Measurements from ENCODE around the gene C1orf141.
A peak's percentile ranks its signal among the peaks of the same experiment; 100 is the strongest.
"Not testable (repeated sequence)": the region's sequence is repeated elsewhere in the genome, so short reads cannot be mapped to it uniquely, and the experiment has no call there.

Gene C1orf141

DNA sequence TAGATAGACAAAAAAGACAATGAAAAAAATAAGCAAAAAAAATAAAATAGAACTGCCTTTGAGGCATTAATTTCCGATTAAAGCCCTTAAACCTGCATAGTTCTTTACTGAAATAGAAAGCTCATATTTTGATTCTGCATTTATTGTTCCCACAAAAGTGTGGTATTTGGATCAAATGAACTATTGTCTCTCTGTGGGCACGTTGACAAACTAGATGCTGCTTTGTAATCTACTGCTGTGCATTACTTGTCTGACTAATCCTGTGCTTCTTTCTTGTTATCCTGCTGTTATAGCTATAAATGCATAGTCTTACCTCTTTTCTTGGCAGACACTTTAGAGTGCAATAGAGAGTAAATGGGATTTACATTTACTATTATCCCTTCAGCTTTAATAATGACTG is 49.4 kb downstream of the C1orf141 start:
- no peak for DNase-seq (ENCODE audit: low read depth in 2 of 2)

- no peak for DNase-seq (ENCODE audit: low read depth in 2 of 2)
Observed at GRCh38 chr1:67084765-67085318, 49.9 kb downstream of the C1orf141 start.

DNA sequence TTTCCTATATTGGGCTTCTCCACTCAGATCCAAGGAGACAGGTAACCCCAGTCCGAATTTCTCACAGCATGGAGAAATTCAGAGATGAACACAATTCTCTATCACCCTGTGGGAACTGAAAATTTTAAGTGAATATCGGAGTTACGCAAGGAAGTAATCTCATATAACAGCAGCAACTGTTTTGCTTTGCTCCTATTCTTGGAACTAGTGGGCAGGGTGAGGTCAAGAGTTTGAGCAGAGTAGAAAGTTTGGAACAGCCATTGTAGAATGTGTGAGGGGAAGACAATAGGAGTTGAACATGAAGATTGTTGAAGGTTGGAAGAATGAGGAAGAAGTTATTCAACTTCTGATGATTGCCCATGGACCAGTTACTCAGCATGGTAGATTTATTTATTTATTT is 56.5 kb downstream of the C1orf141 start:
- DNase-seq (ENCODE audit: low read depth in 2 of 2), result no peak

DNA sequence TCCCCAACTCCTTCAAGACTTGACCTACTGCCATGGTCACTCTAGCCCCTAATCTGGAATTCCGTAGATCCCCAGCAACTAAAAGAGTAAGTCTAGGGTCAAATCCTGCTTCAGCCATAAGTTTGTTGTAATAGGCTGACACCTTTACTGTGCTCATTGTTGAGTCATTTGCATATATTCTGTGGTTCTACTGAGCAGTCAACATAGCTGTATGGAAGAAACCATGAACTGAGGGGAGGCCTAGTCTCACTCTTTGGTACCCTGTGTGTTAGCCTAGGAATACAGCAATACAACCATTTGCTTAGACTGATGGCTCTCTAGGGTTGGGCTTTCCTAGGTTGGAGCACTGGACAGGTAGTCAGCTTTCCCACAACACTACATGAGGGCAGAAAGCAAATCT is 57.2 kb downstream of the C1orf141 start:
- no peak for DNase-seq (ENCODE audit: low read depth in 2 of 2)

DNA sequence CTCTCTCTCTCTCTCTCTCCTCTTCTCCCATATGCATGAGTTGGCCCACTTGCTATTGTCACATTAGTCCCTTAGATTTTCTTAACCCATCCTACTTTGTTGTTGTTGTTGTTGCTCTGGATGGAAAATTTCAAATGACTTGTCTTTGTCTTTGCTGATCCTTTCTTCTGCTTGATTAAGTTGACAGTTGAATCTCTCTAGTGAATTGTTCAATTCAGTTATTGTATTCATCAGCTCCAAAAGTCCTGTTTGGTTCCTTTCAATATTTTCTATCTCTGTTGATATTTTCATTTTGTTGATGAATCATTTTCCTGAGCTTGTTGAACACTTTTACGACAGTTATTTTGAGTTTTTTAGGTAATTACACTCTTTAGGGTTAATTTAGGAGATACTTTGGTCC is 62.0 kb downstream of the C1orf141 start:
- DNase-seq (ENCODE audit: low read depth in 2 of 2), result no peak

DNA sequence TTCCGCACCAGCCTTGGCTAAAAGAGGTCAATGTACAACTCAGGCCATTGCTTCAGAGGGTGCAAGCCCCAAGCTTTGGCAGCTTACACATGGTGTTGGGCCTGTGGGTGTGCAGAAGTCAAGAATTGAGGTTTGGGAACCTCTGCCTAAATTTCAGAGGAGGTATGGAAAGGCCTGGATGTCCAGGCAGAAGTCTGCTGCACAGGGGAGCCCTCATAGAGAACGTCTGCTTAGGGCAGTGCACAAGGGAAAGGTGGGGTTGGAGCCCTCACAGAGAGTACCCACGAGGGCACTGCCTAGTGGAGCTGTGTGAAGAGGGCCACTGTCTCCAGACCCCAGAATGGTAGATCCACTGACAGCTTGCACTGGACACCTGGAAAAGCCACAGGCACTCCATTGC is 67.1 kb downstream of the C1orf141 start:
- not testable (repeated sequence) for DNase-seq (ENCODE audit: low read depth in 2 of 2)

GRCh38 chr1:67062412-67062811 is 72.4 kb downstream of the C1orf141 start:
- no peak for DNase-seq (ENCODE audit: low read depth in 2 of 2)

DNA sequence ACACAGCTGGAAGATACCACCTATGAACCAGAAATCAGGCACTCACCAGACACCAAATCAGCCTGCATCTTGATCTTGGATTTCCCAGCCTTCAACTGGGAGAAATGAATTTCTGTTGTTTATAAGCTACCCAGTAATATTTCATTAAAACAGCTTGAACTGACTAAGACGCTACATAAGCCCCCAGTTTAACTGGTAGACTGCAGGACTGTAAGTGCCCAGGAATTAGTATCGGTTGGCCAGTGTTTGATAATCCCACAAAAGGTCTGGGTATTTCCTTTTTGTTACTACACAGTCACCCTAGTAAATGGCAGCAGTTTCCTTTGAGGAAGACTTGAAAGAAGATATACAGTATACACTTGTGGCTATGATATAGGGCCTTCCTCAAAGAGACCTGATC is 73.5 kb downstream of the C1orf141 start:
- no peak for DNase-seq (ENCODE audit: low read depth in 2 of 2)

- DNase-seq (ENCODE audit: low read depth in 2 of 2), result no peak
Observed at GRCh38 chr1:67060811-67061218, 74.0 kb downstream of the C1orf141 start.

DNA sequence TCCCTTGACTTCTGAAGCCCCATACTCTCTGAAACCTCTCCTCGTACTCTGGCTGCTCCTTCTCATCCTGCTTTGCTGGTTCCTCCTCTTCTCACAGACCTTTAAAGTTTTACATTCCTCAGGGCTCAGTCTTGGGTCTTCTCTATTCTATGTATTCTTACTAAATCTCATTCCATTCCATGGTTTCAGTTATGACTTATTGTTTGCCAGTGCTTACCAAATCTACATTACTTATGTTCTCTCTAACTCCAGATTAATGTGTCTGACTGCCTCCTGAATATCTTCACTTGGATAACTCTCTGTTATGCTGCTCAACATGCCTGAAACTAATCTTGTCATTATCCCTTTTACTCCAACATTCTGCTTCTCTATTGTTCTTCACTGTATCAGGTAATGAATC is 75.4 kb downstream of the C1orf141 start:
- DNase-seq (ENCODE audit: low read depth in 2 of 2), result no peak

DNA sequence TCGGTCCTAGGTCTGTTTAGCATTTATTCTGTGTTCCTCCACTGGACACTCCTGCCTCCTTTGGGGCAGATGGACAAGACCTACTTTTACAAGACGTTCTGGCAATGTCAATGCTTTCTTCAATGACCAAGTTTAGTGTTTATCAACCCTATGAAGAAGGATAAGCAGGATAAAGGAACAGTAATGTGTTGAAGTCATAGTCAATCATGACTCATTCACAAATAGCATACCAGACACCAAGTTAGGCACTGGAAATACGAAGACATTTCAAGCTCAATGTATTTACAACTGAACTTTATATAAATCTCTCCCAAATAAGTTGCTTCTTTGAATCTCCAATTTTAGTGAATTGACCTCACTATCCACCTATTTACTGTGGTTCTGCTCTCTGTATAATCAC is 76.0 kb downstream of the C1orf141 start:
- no peak for DNase-seq (ENCODE audit: low read depth in 2 of 2)

DNA sequence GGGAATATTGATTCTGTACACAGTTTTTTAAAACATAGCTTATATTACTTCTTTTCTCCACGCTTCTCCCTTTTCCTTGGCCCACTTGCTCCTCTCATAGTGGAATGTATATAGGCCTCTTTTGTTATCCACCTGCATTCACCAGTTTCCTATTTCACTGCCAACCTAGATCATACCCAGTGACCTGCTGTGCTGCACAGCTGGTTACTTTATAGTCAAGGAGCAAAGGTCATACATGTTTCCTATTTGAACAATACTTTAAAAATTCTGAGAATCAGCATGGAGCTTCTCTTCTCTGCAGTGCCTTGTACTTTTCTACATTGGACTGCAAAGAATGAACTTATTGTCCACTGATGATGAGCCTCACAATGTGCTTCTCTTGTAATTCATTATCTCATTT is 76.5 kb downstream of the C1orf141 start:
- DNase-seq (ENCODE audit: low read depth in 2 of 2), result no peak

GRCh38 chr1:67053785-67054772 is 80.7 kb downstream of the C1orf141 start, which contains the start of gene SLC35D1:
TSS of gene SLC35D1 (minus strand) at chr1:67054148. CDS start at chr1:67054013, 135 bp downstream.
- peak; percentile 44 to 67 for DNase-seq (ENCODE audit: low read depth in 2 of 2)

DNA sequence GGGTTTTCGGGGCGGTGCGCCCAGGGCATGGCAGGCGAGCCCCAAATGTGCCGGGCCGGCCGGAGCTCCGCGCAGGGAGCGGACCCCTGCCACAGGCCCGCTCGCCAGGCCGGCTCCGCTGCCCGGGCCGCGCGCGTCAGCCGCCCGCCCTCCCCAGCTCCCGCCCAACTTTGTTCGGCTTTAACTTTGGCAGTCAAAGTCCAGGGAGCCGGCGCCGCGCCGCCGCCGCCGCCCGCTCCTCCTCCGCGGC is 81.3 kb downstream of the C1orf141 start:
- peak in 1 of 2 donors; percentile 10 for DNase-seq (ENCODE audit: low read depth in 2 of 2)

GRCh38 chr1:67052741-67053534 is 81.8 kb downstream of the C1orf141 start:
- peak in 1 of 2 donors; percentile 1 for DNase-seq (ENCODE audit: low read depth in 2 of 2)

GRCh38 chr1:67051196-67051595 is 83.6 kb downstream of the C1orf141 start:
- no peak for DNase-seq (ENCODE audit: low read depth in 2 of 2)

DNA sequence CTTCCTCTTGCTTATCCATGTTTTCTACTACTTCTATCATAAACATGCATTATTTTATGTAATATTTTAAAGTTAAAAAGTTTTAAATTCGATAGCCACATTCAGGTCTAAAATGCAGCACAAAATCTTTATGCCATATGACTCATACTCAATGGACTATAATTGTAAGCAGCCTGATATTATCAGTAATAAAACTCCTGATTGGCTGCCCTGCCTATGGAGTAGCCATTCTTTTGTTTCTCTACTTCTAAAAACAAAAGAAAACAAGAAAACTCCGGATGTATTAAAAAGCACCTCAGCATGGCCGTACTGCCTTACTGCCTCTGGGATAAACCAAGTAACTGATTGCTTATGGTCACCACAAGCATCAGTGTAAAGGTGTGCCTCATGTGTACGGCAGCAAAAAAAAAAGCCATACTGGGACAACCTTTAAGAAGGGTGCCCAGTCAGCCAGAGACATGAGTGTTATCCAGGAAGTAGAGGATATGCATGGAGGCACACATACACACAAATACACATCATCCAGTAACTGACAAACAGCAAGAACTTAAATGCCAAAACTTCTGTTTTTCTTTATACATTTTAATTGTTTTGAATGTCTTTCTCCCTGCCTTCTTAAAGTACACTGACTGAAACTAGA is 90.0 kb downstream of the C1orf141 start:
- DNase-seq (ENCODE audit: low read depth in 2 of 2), result no peak

GRCh38 chr1:67043366-67043765 is 91.4 kb downstream of the C1orf141 start:
- no peak for DNase-seq (ENCODE audit: low read depth in 2 of 2)
